Measurements from ENCODE around the gene THSD7B. TPM values are rescaled to one million over a fixed set of nuclear protein-coding genes. Genes with fewer than 3 reads are reported as not detected.

Gene THSD7B
- total and polyA plus RNA-seq, 9 donors: 0.10 to 0.82 (median 0.37) TPM; not detected in 1

GRCh38 chr2:137123226-137123625, 357.9 kb downstream of the THSD7B start:
- 90 to 100% (median 95%) methylated on average over 1 of the region's 1 CpG for WGBS, 3 donors

GRCh38 chr2:137133225-137133624, 367.9 kb downstream of the THSD7B start:
- Histone ChIP-seq H3K27me3 (no peaks in the 10 kb centered on the region), H3K4me3 (no peak overlapping the region), H3K9me3 (no peaks in the 10 kb centered on the region), H3K4me1 (ENCODE audit: insufficient read depth) (no peaks in the 10 kb centered on the region), H3K36me3 (no peaks in the 10 kb centered on the region), H3K27ac (no peak overlapping the region)
- no peak for DNase-seq
- no peak for TF ChIP-seq POLR2A (IDR thresholded peaks at IDR 0.05)
- no peak for TF ChIP-seq EP300 (IDR thresholded peaks at IDR 0.05)
- no peak for TF ChIP-seq CTCF (IDR thresholded peaks at IDR 0.05)
- 46 to 59% (median 56%) methylated on average over 3 of the region's 3 CpGs for WGBS, 3 donors
- intact Hi-C loops (cut with DNase I): no loop called here

More at GRCh38 chr2:137123226-137123625, 357.9 kb downstream of the THSD7B start:
- intact Hi-C loops (cut with DNase I): no loop called here
- TF ChIP-seq EP300 (IDR thresholded peaks at IDR 0.05): no peak
- no peak for TF ChIP-seq POLR2A (IDR thresholded peaks at IDR 0.05)
- TF ChIP-seq CTCF (IDR thresholded peaks at IDR 0.05): no peak
- no peak overlapping the region for H3K4me3 ChIP-seq
- DNase-seq: no peak
- H3K27me3 ChIP-seq: no peaks in the 10 kb centered on the region
- H3K4me1 ChIP-seq (ENCODE audit: insufficient read depth): no peaks in the 10 kb centered on the region
- no peaks in the 10 kb centered on the region for H3K9me3 ChIP-seq
- H3K27ac ChIP-seq: no peak overlapping the region
- no peaks in the 10 kb centered on the region for H3K36me3 ChIP-seq

GRCh38 chr2:137138263-137138662, 372.9 kb downstream of the THSD7B start:
- Histone ChIP-seq H3K4me1 (ENCODE audit: insufficient read depth) (no peaks in the 10 kb centered on the region), H3K27me3 (no peaks in the 10 kb centered on the region), H3K9me3 (no peaks in the 10 kb centered on the region), H3K27ac (no peak overlapping the region), H3K36me3 (no peaks in the 10 kb centered on the region), H3K4me3 (no peak overlapping the region)
- DNase-seq: no peak
- intact Hi-C loops (cut with DNase I): no loop called here
- TF ChIP-seq CTCF (IDR thresholded peaks at IDR 0.05): no peak
- TF ChIP-seq POLR2A (IDR thresholded peaks at IDR 0.05): no peak
- no peak for TF ChIP-seq EP300 (IDR thresholded peaks at IDR 0.05)

GRCh38 chr2:137151731-137152130, 386.4 kb downstream of the THSD7B start:
- DNase-seq: no peak
- Histone ChIP-seq H3K27me3 (peaks cover 2% of the 10 kb centered on the region), H3K4me3 (no peak overlapping the region), H3K36me3 (no peaks in the 10 kb centered on the region), H3K9me3 (no peaks in the 10 kb centered on the region), H3K4me1 (ENCODE audit: insufficient read depth) (no peaks in the 10 kb centered on the region), H3K27ac (no peak overlapping the region)
- 92 to 94% (median 92%) methylated on average over 2 of the region's 2 CpGs for WGBS, 3 donors
- intact Hi-C loops (cut with DNase I): no loop called here
- no peak for TF ChIP-seq CTCF (IDR thresholded peaks at IDR 0.05)
- TF ChIP-seq EP300 (IDR thresholded peaks at IDR 0.05): no peak

- WGBS, 3 donors: 81 to 90% (median 88%) methylated on average over 1 of the region's 1 CpG
- Histone ChIP-seq H3K27ac (no peak overlapping the region), H3K27me3 (peaks cover 2% of the 10 kb centered on the region), H3K36me3 (no peaks in the 10 kb centered on the region), H3K4me1 (ENCODE audit: insufficient read depth) (no peaks in the 10 kb centered on the region), H3K9me3 (no peaks in the 10 kb centered on the region), H3K4me3 (no peak overlapping the region)
- intact Hi-C loops (cut with DNase I): no loop called here
- TF ChIP-seq CTCF (IDR thresholded peaks at IDR 0.05) (no peak), EP300 (IDR thresholded peaks at IDR 0.05) (no peak), POLR2A (IDR thresholded peaks at IDR 0.05) (no peak)
- DNase-seq: no peak
These were observed 389.6 kb downstream of the THSD7B start for GRCh38 chr2:137154946-137155345.
